ES-I3 (cell line): ENCODE data around the gene RTN4RL1.
A peak's percentile ranks its signal among the peaks of the same experiment; 100 is the strongest.
"Not testable (repeated sequence)": the region's sequence is repeated elsewhere in the genome, so short reads cannot be mapped to it uniquely, and the experiment has no call there.

Source experiments
- H3K36me3 ChIP-seq: 2 replicates; pipeline ENCODE4 v1.6.1; 2013; ENCODE audit warnings: mild to moderate bottlenecking, low read length, control low read depth, moderate library complexity; ENCODE audit not compliant: insufficient read depth
- H3K4me1 ChIP-seq: 2 replicates; pipeline ENCODE4 v1.6.1; 2013; ENCODE audit warnings: mild to moderate bottlenecking, control low read depth, low read length; ENCODE audit not compliant: insufficient read depth
- H3K9ac ChIP-seq: 2 replicates; pipeline ENCODE4 v1.6.1; 2013; ENCODE audit warnings: low read depth, mild to moderate bottlenecking, low read length, moderate library complexity
- H3K9me3 ChIP-seq: 2 replicates; pipeline ENCODE4 v1.6.1; 2013; ENCODE audit warnings: mild to moderate bottlenecking, low read length, moderate library complexity; ENCODE audit not compliant: control insufficient read depth, insufficient read depth

Gene RTN4RL1

GRCh38 chr17:1997927-1998742 lies 27.0 kb downstream of the RTN4RL1 start:
- peaks cover 19% of the 10 kb centered on the region; the same call in 1 of the 2 replicates for H3K4me1 ChIP-seq
- H3K9me3 ChIP-seq: no peaks in the 10 kb centered on the region
- H3K36me3 ChIP-seq: no peaks in the 10 kb centered on the region
- peak overlapping the region; percentile 62 for H3K9ac ChIP-seq

- no peaks in the 10 kb centered on the region for H3K36me3 ChIP-seq
- peak overlapping the region; percentile 62; the same call in 1 of the 2 replicates for H3K9ac ChIP-seq
- H3K4me1 ChIP-seq: peaks cover 19% of the 10 kb centered on the region; the same call in 1 of the 2 replicates
- H3K9me3 ChIP-seq: no peaks in the 10 kb centered on the region
Observed at GRCh38 chr17:1997289-1997926, 27.7 kb downstream of the RTN4RL1 start.

GRCh38 chr17:1996800-1997288 lies 28.3 kb downstream of the RTN4RL1 start:
- Histone ChIP-seq H3K9ac (no peak overlapping the region), H3K9me3 (no peaks in the 10 kb centered on the region), H3K36me3 (no peaks in the 10 kb centered on the region), H3K4me1 (peaks cover 19% of the 10 kb centered on the region; the same call in 1 of the 2 replicates)

GRCh38 chr17:1995907-1996799 lies 29.0 kb downstream of the RTN4RL1 start:
- no peak overlapping the region for H3K9ac ChIP-seq
- H3K4me1 ChIP-seq: peaks cover 19% of the 10 kb centered on the region; the same call in 1 of the 2 replicates
- H3K36me3 ChIP-seq: no peaks in the 10 kb centered on the region
- no peaks in the 10 kb centered on the region for H3K9me3 ChIP-seq

- no peaks in the 10 kb centered on the region for H3K36me3 ChIP-seq
- no peak overlapping the region for H3K9ac ChIP-seq
- H3K4me1 ChIP-seq: peaks cover 19% of the 10 kb centered on the region; the same call in 1 of the 2 replicates
- H3K9me3 ChIP-seq: no peaks in the 10 kb centered on the region
Observed at GRCh38 chr17:1995321-1995892, 29.7 kb downstream of the RTN4RL1 start.

GRCh38 chr17:1994707-1995106 lies 30.4 kb downstream of the RTN4RL1 start:
- H3K9ac ChIP-seq: no peak overlapping the region
- no peaks in the 10 kb centered on the region for H3K9me3 ChIP-seq
- H3K4me1 ChIP-seq: peaks cover 13% of the 10 kb centered on the region; the same call in 1 of the 2 replicates
- no peaks in the 10 kb centered on the region for H3K36me3 ChIP-seq

GRCh38 chr17:1992541-1992940 lies 32.6 kb downstream of the RTN4RL1 start:
- Histone ChIP-seq H3K36me3 (no peaks in the 10 kb centered on the region), H3K9ac (no peak overlapping the region), H3K4me1 (peaks cover 12% of the 10 kb centered on the region; the same call in 1 of the 2 replicates), H3K9me3 (no peaks in the 10 kb centered on the region)

GRCh38 chr17:1989135-1989534 lies 36.0 kb downstream of the RTN4RL1 start:
- Histone ChIP-seq H3K4me1 (no peaks in the 10 kb centered on the region), H3K9me3 (no peaks in the 10 kb centered on the region), H3K9ac (no peak overlapping the region), H3K36me3 (no peaks in the 10 kb centered on the region)

GRCh38 chr17:1986783-1987451 lies 38.2 kb downstream of the RTN4RL1 start:
- no peaks in the 10 kb centered on the region for H3K36me3 ChIP-seq
- H3K9me3 ChIP-seq: no peaks in the 10 kb centered on the region
- no peak overlapping the region for H3K9ac ChIP-seq
- no peaks in the 10 kb centered on the region for H3K4me1 ChIP-seq

- no peaks in the 10 kb centered on the region for H3K36me3 ChIP-seq
- no peaks in the 10 kb centered on the region for H3K4me1 ChIP-seq
- H3K9me3 ChIP-seq: no peaks in the 10 kb centered on the region
- H3K9ac ChIP-seq: no peak overlapping the region
Observed at GRCh38 chr17:1985686-1986085, 39.4 kb downstream of the RTN4RL1 start.

GRCh38 chr17:1985093-1985492 lies 40.0 kb downstream of the RTN4RL1 start:
- no peaks in the 10 kb centered on the region for H3K36me3 ChIP-seq

GRCh38 chr17:1982793-1983366 lies 42.3 kb downstream of the RTN4RL1 start:
- H3K9ac ChIP-seq, H3K36me3 ChIP-seq, H3K9me3 ChIP-seq, H3K4me1 ChIP-seq: not testable (repeated sequence)

More at GRCh38 chr17:1985093-1985492, 40.0 kb downstream of the RTN4RL1 start:
- no peaks in the 10 kb centered on the region for H3K9me3 ChIP-seq
- no peaks in the 10 kb centered on the region for H3K4me1 ChIP-seq
- H3K9ac ChIP-seq: no peak overlapping the region

- H3K9ac ChIP-seq: no peak overlapping the region
- no peaks in the 10 kb centered on the region for H3K4me1 ChIP-seq
- no peaks in the 10 kb centered on the region for H3K36me3 ChIP-seq
- no peaks in the 10 kb centered on the region for H3K9me3 ChIP-seq
Observed at GRCh38 chr17:1980665-1981250, 44.4 kb downstream of the RTN4RL1 start.
